Activated CD4-positive, alpha-beta T cell treated with anti-CD3 and anti-CD28 coated beads, Interleukin-2, amount 50 U/mL, for 16 hours (primary cell): Measurements from ENCODE around the gene PFKFB1.

ENCODE experiments used
- DNase-seq: peaks from one replicate; pipeline ENCODE4 v3.0.0-alpha.2; 2020

The PFKFB1 gene

GRCh38 chrX:54921427-54922021 is 72.5 kb downstream of the PFKFB1 start:
- DNase-seq, result peak; percentile 42

DNA sequence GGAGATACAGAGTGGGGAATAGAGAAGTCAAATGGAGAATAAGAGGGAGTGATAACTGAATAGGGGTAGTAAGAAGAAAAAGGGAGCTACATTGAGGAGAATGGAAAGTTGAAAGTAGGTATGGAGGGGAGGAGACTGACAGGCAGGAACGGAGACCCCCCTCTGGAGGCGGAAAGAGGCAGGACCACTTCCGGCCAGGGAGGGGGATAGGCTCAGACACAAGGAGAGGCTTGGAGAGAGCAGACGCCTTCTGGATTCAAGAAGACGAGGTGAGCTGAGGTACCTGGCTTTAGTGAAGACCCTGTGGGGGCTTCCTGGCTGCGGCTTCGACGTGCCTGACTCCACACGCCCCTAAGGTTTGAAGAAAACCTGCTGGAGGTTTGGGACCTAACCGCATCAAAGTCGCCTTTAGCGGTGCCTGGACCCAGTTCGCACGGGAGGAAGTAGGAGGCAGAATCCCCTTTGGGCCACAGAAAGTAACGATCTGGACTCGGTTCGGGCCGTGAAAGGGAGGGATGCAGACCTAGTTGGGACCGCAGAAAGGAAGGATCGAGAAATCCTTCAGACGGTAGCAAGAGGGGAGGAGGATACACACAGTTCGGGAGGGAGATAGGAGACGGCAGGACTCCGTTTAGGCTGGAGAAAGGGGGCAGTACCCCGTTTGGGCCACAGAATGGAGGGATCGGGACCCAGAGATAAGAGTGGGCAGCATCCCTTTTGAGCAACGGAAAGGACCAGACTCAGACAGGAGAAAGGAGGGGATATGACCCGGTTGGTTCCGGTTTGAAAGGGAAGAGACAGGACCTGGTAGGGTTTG is 73.2 kb downstream of the PFKFB1 start, which contains the start of gene TRO:
TSS of gene TRO (plus strand) at position 215 of the 817 bp plus-strand sequence. CDS start 1,423 bp downstream, outside the sequence.
- DNase-seq, result no peak

DNA sequence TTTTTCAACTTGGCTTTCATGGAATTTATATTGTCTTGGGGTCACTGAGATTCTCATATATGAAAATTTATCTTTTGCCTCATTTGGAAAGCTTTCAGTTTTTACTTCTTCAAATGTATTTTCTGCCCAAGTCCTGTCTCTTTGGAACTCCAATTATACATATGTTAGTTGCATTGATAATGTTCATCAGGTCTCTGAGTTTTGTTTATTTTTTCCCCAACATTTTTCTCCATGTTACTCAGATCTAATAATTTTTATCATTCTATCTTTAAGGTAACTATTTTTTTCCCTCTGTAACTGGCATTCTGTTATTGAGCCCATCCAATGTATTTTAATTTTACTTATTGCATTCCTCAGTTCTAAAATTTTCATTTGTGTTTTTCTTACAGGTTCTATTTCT is 84.0 kb downstream of the PFKFB1 start:
- DNase-seq, result no peak

GRCh38 chrX:54894159-54894558 is 99.8 kb downstream of the PFKFB1 start:
- no peak for DNase-seq

DNA sequence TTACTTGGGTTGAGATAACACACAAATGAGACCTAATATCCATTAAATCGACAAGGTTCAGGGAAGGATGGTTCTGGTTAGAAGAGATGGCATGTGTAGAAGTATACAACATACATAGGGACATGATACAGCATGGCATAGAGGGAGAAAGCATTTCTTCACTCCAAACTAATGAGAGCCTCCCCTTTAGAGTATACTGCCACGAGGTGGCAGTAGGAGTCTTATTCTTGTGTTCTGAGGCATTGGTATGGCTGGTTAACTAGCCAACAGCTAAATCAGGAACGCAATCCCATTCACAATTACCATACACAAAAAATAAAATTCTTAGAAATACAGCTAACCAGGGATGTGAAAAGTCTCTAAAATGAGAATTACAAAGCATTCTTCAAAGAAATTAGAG is 102.4 kb downstream of the PFKFB1 start:
- DNase-seq, result peak; percentile 35

- DNase-seq, result no peak
Measured at GRCh38 chrX:54885740-54886139, 108.2 kb downstream of the PFKFB1 start.
